Cardiac septum (tissue), 1 donor: ENCODE data around the gene CFAP99. TPM values are rescaled to one million over a fixed set of nuclear protein-coding genes. Genes with fewer than 3 reads are reported as not detected.
A peak's percentile ranks its signal among the peaks of the same experiment; 100 is the strongest.

Experiments used
- DNase-seq: peaks from one replicate; pipeline ENCODE4 v3.0.0-alpha.2; 2020; ENCODE audit warnings: low spot score
- intact Hi-C: fragments of 100-400 bp; cut with DNase I; formaldehyde crosslinking; loops from one replicate; pipeline ENCODE4 v1.14.0; 2022
- total RNA-seq: library from RNA; stranded (reverse); fragmentation: NEBNext Ultra II Directional; extraction: Animal tissue kit (Norgen Biotek cat#: 25700); gene quantifications from one replicate; pipeline ENCODE4 v1.2.1, GENCODE V29; 2021
- donor health status: DM: no; HTN: no; CAD: no.

CFAP99 gene
- total RNA-seq, 1 donor from 2014 or later: not detected

DNA sequence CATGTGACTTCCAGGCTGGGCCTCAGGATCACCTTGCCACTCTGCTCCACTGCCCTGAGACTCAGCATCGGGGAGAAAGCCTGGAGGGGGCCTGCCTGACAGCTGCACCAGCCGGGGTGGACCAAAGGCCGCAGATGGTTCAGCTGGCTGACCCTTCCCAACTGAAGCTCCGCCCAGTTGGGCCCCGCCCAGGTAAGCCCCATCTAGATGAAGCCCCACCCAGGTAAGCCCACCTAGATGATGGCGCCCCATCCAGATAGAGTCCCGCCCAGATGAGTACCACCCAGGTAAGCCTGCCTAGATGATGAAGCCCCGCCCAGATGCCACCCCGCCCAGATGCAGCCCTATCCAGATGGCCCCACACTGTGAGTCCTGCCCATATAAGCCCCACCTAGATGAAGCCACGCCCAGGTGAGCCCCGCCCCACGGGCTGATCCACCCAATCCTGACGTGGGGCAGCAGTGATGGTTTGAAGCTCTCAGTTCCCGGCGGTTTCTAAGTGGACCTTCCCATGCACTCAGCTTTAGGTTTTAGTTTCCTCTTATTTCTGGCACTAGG lies 10.3 kb upstream of the CFAP99 start:
- intact Hi-C loops: no loop called here

DNA sequence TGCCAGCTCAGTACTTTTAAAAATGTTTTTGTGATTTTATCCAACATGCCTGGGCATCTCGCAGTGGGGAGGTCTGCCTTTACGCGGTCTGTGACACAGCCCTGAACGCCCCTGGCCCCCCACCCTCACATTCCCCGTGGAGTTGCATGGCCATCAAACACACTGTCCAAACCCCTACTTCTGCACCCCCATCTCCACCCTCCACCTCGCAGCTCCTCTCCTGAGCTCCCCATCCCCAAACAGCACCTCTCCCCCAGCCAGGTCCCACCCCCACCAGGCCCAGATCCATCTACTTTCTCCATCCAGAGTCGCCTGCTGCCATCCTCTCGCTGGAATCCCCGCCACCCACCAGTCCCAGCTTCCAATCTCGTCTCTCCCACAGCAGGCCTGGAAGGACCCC lies 9.8 kb upstream of the CFAP99 start:
- intact Hi-C loops: no loop called here
- no peak for DNase-seq

More for the DNA sequence above, 10.3 kb upstream of the CFAP99 start:
- DNase-seq: no peak

GRCh38 chr4:2409381-2409783 lies 9.4 kb upstream of the CFAP99 start:
- no peak for DNase-seq
- intact Hi-C loops: no loop called here

DNA sequence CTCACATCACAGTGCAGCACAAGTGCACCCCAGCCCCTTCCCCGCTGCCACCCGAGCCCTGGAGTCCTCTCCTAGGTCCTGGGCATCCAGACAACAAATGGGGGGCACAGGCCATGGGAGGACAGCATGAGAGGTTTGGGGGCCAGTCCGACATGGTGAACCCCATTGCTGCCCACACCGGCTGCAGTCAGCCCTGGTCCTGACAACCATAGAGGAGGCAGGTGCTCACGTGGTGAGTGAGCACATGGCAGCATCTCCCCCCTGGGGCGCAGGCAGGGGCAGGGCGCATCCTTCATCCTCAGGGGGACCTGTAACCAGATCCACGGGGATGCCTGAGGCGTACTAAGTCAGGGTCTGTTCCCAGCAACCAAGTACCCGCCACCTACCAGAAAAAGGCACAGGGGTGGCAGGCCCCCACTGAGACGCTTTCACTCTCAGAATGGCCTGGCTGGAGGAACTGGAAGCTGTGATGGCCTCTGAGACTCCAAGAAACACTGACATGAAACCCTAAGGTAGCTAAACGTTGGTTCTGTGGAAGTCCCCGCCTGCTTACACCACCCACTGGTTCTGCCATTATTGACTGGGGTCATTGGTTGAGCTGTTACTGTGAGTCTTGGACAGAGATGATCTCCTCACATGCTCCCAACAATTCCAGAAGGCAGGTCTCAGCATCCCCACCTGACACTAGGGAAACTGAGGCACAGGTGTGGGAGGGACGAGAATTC lies 6.8 kb upstream of the CFAP99 start:
- intact Hi-C loops: loop anchor here (2.0 to 5.0 kb wide), 2 partner anchors 60 to 145 kb away; no protein-coding TSS in a partner anchor
- no peak for DNase-seq

DNA sequence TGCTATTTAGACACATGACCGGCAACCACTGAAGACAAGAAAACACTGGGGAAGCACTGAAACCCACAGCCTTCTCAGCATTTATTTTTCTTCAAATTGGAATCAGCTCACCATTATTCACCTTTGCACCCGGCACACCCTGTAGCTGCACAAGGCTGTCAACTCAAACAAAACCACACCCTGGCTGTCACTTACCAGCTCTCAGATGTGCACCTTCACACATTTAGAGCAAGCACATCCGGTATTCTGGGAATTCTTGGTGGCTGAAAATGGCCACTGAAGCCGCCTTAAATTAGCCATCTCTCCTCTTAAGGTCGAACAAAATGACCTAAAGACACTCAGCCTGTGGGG lies 6.2 kb upstream of the CFAP99 start:
- DNase-seq: no peak
- intact Hi-C loops: loop anchor here (2.0 to 5.0 kb wide), 2 partner anchors 60 to 146 kb away; no protein-coding TSS in a partner anchor

GRCh38 chr4:2412885-2413716 lies 5.7 kb upstream of the CFAP99 start:
- intact Hi-C loops: loop anchor here (2.0 to 5.0 kb wide), 2 partner anchors 61 to 146 kb away; no protein-coding TSS in a partner anchor
- DNase-seq: peak; percentile 89

DNA sequence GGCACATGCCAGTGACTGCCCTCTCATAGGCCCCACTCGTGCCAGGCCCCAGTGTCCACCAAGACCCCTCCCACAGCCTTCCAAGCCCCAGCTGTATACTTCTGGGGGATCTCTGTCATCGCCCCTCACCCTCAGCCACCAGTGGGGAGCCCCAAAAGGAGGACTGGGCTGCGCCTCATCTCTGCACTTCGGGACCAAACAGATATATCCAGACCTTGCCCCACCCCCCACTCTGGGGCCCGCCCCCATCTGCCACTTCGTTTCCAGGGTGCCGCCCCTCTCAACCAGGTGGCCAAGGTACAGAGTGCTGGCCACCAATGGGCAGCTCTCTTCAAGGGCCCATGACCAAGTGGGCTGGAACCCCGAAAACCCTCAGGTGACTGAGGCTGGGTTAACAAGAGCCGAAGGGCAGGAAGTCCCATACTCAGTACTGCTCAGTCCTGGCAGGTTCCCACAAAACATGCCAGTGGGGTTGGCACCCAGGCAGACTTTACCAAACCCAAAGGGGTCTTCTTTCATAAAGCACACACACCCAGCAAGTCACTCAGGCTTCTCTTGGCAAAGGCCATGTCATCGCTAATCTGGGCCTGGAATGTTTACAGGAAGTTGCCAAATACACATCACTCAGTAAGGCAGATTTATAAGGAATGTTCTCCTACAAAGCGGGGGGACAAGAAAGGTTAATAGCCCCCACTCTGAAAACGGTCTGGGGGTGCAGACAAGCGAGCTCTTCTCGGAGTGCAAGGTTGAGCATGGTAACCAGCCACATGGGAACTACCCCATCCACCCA lies 4.7 kb upstream of the CFAP99 start:
- intact Hi-C loops: loop anchor here (2.0 to 5.0 kb wide), 2 partner anchors 62 to 147 kb away; no protein-coding TSS in a partner anchor
- no peak for DNase-seq

DNA sequence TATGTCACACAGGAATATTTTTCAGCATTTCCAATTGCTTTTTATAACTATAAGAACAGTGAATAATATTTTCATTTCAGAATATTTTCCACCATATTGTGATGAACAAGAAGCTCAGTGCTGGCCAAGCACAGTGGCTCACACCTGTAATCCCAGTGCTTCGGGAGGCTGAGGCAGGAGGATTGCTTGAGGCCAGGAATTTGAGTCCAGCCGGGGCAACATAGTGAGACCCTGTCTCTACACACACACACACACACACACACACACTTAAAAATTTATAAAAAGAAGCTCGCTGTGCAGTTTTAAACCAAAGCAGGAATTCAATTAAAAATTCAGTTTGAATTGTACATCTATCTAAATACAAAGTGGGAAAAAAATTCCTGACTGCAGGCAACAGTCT lies 3.5 kb upstream of the CFAP99 start:
- intact Hi-C loops: loop anchor here (5.0 kb wide), 2 partner anchors 122 to 547 kb away; partner anchors contain the start of genes FAM193A, GRK4 and NOP14
- no peak for DNase-seq

DNA sequence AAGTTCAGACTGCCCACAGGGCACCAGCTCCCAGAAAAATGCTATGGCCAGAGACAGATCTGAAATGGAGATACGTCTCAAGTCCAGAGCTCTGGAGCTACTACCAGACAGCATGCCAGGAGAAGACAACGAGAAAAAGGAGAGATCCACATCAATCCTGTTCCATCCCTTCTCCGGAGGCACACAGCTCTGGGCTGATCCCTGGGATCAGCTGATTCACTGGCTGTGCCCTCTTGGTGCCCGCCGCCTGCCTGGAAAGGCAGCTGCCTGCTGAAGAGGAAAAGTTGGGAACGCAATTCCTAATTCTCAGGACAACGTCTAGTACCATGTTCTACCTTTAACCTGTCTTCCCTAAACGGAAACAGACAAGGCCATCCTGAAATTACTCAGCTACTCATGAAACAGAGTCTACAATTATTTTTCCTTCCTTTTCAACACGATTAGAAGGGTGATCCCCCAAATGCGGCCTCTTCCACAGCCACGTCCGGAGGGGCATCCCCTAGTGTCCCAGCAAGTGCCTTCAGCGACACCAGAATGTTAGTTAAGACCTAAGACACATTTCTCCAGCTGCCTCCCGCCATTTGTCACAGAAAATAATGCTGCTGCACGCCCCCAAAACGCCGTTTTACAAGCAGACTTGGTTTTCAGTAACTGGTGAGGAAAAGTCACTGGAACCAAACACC lies 2.7 kb upstream of the CFAP99 start:
- no peak for DNase-seq
- intact Hi-C loops: loop anchor here (5.0 kb wide), 2 partner anchors 121 to 546 kb away; partner anchors contain the start of genes FAM193A, GRK4 and NOP14

DNA sequence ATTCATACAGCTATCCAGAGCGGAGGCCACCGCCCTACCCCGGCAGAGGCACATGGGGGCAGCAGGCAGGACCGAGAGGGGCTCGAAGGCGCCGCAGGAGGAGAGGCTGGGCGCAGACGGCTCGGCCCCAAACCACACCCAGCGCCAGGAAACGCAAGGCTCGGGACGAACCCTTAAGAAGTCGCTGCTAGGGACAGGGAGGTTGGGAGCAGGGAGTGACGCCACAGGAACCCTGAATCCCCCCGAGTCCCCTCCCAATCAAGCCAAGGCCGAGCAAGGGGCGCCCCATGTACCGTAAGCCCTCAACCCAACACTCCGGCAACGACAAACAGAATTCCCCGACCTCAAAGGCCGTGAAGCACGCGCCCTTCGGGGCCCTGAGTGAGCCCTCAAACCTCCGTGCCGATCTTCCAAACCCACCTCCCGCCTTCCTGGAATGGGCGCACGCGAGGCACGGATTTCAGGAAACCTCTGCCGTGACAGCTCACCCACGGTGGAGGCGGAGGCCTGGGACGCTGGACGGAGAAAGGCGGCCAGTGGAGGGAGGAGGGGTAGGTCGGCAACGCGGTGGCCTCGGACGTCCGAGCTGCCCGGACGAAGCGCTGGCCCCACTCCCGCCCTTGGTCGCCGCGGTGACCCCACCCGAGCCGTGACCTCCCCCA lies 2.1 kb upstream of the CFAP99 start:
- intact Hi-C loops: loop anchor here (5.0 kb wide), 2 partner anchors 121 to 546 kb away; partner anchors contain the start of genes FAM193A, GRK4 and NOP14
- no peak for DNase-seq

GRCh38 chr4:2417226-2417764 lies 1.5 kb upstream of the CFAP99 start:
- intact Hi-C loops: loop anchor here (5.0 kb wide), 2 partner anchors 120 to 545 kb away; partner anchors contain the start of genes FAM193A, GRK4 and NOP14
- DNase-seq: no peak

DNA sequence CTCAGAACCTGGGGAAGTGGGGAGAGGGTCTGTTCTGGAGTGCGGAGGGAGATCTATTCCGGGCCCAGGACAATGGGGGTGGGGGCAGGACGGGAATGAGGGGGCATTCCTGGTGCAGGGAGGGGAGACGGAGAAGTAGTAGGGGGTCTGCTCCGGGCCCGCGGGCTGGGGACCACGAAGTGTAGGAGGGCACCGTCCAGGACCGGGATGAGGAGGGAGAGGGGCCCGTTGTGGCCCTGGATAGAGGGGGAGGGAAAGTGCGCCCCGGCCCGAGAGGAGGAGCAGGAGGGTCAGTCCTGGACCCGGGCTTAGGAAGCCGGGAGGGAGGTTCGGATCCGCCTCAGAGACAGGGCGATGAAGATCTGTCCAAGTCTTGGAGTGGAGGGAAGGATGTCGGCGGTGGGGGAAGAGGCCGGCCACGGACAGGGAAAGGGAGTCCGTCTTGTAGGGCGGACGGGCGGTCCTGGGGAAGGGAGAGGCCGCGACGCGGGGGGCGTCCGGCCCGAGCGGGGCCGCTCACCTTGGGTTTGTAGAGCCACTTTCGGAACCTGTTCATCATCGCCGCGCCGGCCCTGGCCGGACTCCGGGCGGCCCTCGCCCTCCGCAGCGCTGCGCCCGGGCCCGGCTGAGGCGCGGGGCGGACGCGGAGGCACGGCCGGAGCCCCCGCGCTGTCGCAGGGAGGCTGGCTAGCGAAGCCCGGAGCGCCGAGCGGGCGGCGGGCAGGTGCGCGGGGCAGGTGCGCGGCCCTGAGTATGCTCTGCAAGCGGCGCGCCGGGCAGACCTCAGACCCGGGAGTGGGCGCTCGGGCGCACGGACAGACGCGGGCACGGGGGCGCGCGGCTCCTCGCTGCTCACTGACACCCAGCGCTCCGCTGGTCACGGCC lies 748 bp upstream of the CFAP99 start, which contains the start of gene ZFYVE28:
Gene ZFYVE28, minus strand, starts transcription at position 881 of the 885 bp plus-strand sequence. Its CDS starts 322 bp downstream, at position 559.
- intact Hi-C loops: loop anchor here (2.0 to 5.0 kb wide), 3 partner anchors 119 to 544 kb away; partner anchors contain the start of genes FAM193A, GRK4, HAUS3 and NOP14
- no peak for DNase-seq

- intact Hi-C loops: loop anchor here (2.0 to 5.0 kb wide), 3 partner anchors 117 to 542 kb away; partner anchors contain the start of genes FAM193A, GRK4, HAUS3 and NOP14
Measured at GRCh38 chr4:2419814-2420213, 1.1 kb downstream of the CFAP99 start.

GRCh38 chr4:2421928-2422327 lies 3.2 kb downstream of the CFAP99 start:
- intact Hi-C loops: no loop called here
- no peak for DNase-seq

More at GRCh38 chr4:2419814-2420213, 1.1 kb downstream of the CFAP99 start:
- no peak for DNase-seq

- intact Hi-C loops: no loop called here
- DNase-seq: no peak
Measured at GRCh38 chr4:2423066-2423465, 4.3 kb downstream of the CFAP99 start.

GRCh38 chr4:2423695-2424094 lies 4.9 kb downstream of the CFAP99 start:
- intact Hi-C loops: no loop called here
- no peak for DNase-seq
